Suppressor macrophage treated with lipopolysaccharide for 4 hours (primary cell): ENCODE data around the gene FAM229B.

ENCODE experiments used
- DNase-seq: peaks from one replicate; pipeline ENCODE4 v3.0.0-alpha.2; 2020

The FAM229B gene

GRCh38 chr6:112144145-112144926 lies 56.9 kb downstream of the FAM229B start:
- no peak for DNase-seq

GRCh38 chr6:112145080-112145573 lies 57.7 kb downstream of the FAM229B start:
- no peak for DNase-seq

GRCh38 chr6:112148103-112148502 lies 60.7 kb downstream of the FAM229B start:
- no peak for DNase-seq

DNA sequence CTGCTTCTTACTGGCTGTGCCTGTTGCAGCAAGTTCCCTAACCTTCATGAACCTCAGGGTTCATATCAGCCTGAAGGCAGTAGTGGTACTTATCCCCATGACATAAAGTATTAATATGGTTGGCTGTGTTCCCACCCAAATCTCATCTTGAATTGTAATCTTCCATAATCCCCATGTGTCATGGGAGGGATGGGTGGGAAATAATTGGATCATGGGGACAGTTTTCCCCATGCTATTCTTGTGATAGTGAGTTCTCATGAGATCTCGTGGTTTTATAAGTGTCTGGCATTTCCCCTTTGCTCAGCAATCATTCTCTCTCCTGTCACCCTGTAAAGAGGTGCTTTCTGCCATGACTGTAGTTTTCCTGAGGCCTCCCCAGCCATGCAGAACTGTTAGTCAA lies 61.8 kb downstream of the FAM229B start:
- peak; percentile 12 for DNase-seq

- DNase-seq = no peak
Observed at GRCh38 chr6:112149719-112150263, 62.4 kb downstream of the FAM229B start.

DNA sequence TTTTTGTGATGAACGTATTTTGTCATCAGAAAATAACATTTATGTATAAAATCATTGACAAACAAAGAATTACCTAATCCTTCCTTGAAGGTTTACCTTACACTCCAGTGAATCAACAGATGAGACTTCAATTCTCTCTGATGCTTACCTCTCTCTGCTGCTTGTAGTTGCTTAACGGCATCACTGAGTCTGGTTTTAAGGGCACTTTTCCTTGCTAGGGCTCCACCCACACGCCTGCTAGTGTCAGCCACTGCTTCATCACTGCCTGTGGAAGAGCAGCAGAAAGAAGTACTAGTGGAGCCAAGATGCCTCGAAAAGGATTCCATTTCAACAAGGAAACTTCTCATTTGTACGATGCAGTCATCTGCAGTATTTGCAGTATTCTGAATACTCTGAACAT lies 63.0 kb downstream of the FAM229B start:
- peak; percentile 9 for DNase-seq
